22Rv1 (cell line): Measurements from ENCODE around the gene COL18A1.

Source experiments
- CTCF ChIP-seq: fragments of 450-650 bp; IDR thresholded peaks from 2 replicates; pipeline ENCODE4 v1.5.1; 2017; ENCODE audit warnings: mild to moderate bottlenecking
- ZFX ChIP-seq: fragments of 450-650 bp; IDR thresholded peaks from 2 replicates; pipeline ENCODE4 v1.6.1; 2017; ENCODE audit warnings: antibody characterized with exemption, borderline replicate concordance

- TF ChIP-seq CTCF = no peak
- no peak for TF ChIP-seq ZFX
Measured at GRCh38 chr21:45461369-45461750, 56.4 kb downstream of the COL18A1 start.
